Gastroesophageal sphincter (tissue), 3 donors: ENCODE data around the gene NANOS3.

ENCODE experiments used
- CTCF ChIP-seq, 4 experiments: fragments of 200-600 bp in 2 of 4; fragments of 450-650 bp in 2 of 4; sonication (generic) in 1 of 4; IDR thresholded peaks; one replicate each; pipeline ENCODE4 v1.5.1; 2017 to 2019; ENCODE audit warnings: antibody characterized with exemption in 4 of 4, mild to moderate bottlenecking in 2 of 4, moderate library complexity in 2 of 4
- EP300 ChIP-seq: sonication (generic); formaldehyde crosslinking; IDR thresholded peaks from one replicate; pipeline ENCODE4 v1.6.1; 2017; ENCODE audit warnings: antibody characterized with exemption, mild to moderate bottlenecking

DNA sequence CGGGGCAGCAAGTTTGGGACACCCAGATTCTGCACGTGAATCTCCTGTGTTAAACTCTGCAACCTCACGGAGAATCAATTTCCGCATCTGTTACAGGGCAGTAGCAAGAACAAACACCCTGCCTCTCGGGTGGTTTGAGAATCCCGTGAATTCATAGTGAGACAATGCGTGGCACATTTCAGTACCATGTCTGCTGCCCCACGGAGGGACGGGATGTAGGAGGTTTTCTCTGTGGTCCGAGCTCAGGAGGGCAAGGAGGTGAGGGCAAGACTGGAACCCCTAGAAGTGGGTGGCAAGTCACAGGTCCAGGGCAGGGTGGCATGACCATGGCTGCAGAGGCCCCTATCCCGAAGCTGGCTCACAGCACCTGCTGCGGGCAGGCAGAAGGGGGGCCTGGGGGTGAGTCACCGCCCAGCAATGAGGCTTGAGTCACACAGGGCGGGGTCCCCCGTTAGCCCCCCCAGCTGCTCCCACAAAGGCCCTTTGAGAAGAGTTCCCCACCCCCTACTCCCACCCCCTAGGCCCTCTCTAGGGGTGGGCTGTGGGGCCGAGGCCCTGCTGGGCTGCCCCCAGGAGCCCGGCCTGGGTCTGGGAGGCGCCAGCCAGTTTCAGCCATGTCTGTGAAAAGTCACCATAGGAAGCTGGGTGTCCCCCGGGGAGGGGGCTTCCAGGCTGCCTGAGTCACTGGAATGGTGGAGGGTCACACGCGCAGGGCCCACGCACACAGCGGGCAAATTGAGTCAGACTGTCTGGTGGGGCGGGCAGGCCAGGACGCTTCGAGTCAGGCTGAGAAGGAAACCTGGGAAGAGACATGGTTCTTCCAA lies 25.8 kb upstream of the NANOS3 start:
- no peak for TF ChIP-seq CTCF (IDR thresholded peaks at IDR 0.05)
- no peak for TF ChIP-seq EP300
